Measurements from ENCODE around the gene CACNG8. TPM values are rescaled to one million over a fixed set of nuclear protein-coding genes. Genes with fewer than 3 reads are reported as not detected.

CACNG8 gene
- total RNA-seq, 3 donors from 2014 or later (not counting 1 experiment from before 2014, with no cell fraction given): 2.3 TPM; not detected in 2

- no peak overlapping the region for H3K4me3 Mint-ChIP-seq
- Histone ChIP-seq H3K36me3 (ENCODE audit: control insufficient read depth, insufficient read depth, low read length) (no peaks in the 10 kb centered on the region), H3K4me1 (ENCODE audit: control insufficient read depth, insufficient read depth, low read length) (no peaks in the 10 kb centered on the region), H3K27me3 (ENCODE audit: control insufficient read depth, insufficient read depth, low read length) (peaks cover 2% of the 10 kb centered on the region), H3K9me3 (ENCODE audit: control insufficient read depth, insufficient read depth, low read length) (no peaks in the 10 kb centered on the region), H3K4me3 (ENCODE audit: low read length) (no peak overlapping the region), H3K27ac (ENCODE audit: low read length) (no peak overlapping the region)
- no peaks in the 10 kb centered on the region for H3K36me3 Mint-ChIP-seq
- H3K27ac Mint-ChIP-seq: no peak overlapping the region
- intact Hi-C loops (cut with micrococcal nuclease): no loop called here
- H3K9me3 Mint-ChIP-seq: no peaks in the 10 kb centered on the region
- peaks cover 27 to 28% of the 10 kb centered on the region in 2 donors for H3K27me3 Mint-ChIP-seq (ENCODE audit: low read depth in 2 of 2)
- DNase-seq (no peak), ATAC-seq (no peak)
- WGBS (ENCODE audit: insufficient coverage): 84% methylated on average over 6 of the region's 6 CpGs
- TF ChIP-seq, protein P1, sequence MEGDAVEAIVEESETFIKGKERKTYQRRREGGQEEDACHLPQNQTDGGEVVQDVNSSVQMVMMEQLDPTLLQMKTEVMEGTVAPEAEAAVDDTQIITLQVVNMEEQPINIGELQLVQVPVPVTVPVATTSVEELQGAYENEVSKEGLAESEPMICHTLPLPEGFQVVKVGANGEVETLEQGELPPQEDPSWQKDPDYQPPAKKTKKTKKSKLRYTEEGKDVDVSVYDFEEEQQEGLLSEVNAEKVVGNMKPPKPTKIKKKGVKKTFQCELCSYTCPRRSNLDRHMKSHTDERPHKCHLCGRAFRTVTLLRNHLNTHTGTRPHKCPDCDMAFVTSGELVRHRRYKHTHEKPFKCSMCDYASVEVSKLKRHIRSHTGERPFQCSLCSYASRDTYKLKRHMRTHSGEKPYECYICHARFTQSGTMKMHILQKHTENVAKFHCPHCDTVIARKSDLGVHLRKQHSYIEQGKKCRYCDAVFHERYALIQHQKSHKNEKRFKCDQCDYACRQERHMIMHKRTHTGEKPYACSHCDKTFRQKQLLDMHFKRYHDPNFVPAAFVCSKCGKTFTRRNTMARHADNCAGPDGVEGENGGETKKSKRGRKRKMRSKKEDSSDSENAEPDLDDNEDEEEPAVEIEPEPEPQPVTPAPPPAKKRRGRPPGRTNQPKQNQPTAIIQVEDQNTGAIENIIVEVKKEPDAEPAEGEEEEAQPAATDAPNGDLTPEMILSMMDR (IDR thresholded peaks at IDR 0.05): no peak
- H3K4me1 Mint-ChIP-seq: peaks cover 0 to 4% of the 10 kb centered on the region in 2 donors
These were observed 6.6 kb downstream of the CACNG8 start for GRCh38 chr19:53969366-53969765.

DNA sequence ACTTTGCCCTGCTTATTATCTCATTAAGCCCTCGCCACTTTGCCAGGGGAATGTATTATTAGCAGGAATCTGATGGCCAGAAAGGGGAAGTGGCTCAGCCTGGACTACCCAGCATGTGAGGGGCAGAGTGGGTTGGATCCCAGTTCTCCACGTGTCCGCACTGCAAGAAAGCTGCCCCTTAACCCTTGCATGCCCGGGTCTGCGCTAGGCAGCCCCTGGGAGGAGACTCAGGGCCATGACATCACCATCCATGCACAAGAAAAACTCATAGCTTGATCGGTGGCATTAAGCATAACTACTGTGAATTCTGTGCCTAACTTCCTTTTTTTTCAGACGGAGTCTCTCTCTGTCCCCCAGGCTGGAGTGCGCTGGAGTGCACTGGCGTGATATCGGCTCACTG is 8.9 kb downstream of the CACNG8 start:
- Mint-ChIP-seq H3K4me3 (no peak overlapping the region), H3K9me3 (no peaks in the 10 kb centered on the region), H3K4me1 (no peaks in the 10 kb centered on the region), H3K27ac (no peak overlapping the region), H3K27me3 (ENCODE audit: low read depth in 2 of 2) (peaks cover 14 to 21% of the 10 kb centered on the region in 2 donors), H3K36me3 (no peaks in the 10 kb centered on the region)
- peaks cover 2% of the 10 kb centered on the region for H3K27me3 ChIP-seq (ENCODE audit: control insufficient read depth, insufficient read depth, low read length)
- intact Hi-C loops (cut with micrococcal nuclease): no loop called here
- no peak overlapping the region for H3K4me3 ChIP-seq (ENCODE audit: low read length)
- WGBS (ENCODE audit: insufficient coverage): 7% methylated on average over 10 of the region's 10 CpGs
- no peaks in the 10 kb centered on the region for H3K36me3 ChIP-seq (ENCODE audit: control insufficient read depth, insufficient read depth, low read length)
- DNase-seq (no peak), ATAC-seq (no peak)
- H3K4me1 ChIP-seq (ENCODE audit: control insufficient read depth, insufficient read depth, low read length): no peaks in the 10 kb centered on the region
- TF ChIP-seq, protein P1 (IDR thresholded peaks at IDR 0.05): no peak
- no peaks in the 10 kb centered on the region for H3K9me3 ChIP-seq (ENCODE audit: control insufficient read depth, insufficient read depth, low read length)
- no peak overlapping the region for H3K27ac ChIP-seq (ENCODE audit: low read length)

DNA sequence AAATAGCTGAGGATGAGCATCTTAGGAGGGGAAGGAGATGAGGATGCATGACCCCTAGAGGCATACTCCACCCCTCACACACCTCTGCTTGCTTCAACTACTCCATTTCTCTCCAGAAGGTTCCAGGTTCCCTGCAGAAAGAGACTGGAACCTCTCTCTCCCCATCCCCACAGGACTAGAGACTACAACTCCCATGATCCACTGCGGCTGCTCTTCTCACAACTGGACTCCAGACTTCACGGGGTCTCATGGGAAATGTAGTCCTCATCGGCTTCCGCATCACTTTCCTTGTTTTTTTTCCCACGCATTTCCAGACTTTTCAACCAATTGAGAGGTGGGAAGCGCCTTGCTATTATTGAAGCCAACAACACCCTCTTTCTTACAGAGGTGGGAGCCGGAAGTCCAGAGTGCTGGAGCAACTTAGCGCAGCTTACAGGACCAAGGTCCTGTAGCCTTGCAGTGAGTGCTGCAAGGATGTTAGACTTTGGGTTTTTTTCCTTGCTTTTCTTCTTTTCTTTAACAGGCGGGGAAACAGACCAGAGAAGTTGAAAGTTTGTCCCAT is 14.8 kb downstream of the CACNG8 start:
- Histone ChIP-seq H3K36me3 (ENCODE audit: control insufficient read depth, insufficient read depth, low read length) (no peaks in the 10 kb centered on the region), H3K4me3 (ENCODE audit: low read length) (peak overlapping the region; percentile 31), H3K27me3 (ENCODE audit: control insufficient read depth, insufficient read depth, low read length) (peaks cover 38% of the 10 kb centered on the region), H3K4me1 (ENCODE audit: control insufficient read depth, insufficient read depth, low read length) (peaks cover 22% of the 10 kb centered on the region), H3K27ac (ENCODE audit: low read length) (no peak overlapping the region), H3K9me3 (ENCODE audit: control insufficient read depth, insufficient read depth, low read length) (peaks cover 12% of the 10 kb centered on the region)
- WGBS (ENCODE audit: insufficient coverage): 4% methylated on average over 9 of the region's 9 CpGs
- H3K9me3 Mint-ChIP-seq: peaks cover 0 to 4% of the 10 kb centered on the region in 2 donors
- peaks cover 5 to 26% of the 10 kb centered on the region in 2 donors for H3K4me1 Mint-ChIP-seq
- peak overlapping the region; percentile 82 for H3K4me3 Mint-ChIP-seq
- no peak overlapping the region for H3K27ac Mint-ChIP-seq
- intact Hi-C loops (cut with micrococcal nuclease): no loop called here
- ATAC-seq (peak; percentile 71 to 95 (median 88)), DNase-seq (peak; percentile 51 to 84)
- TF ChIP-seq, protein P1 (IDR thresholded peaks at IDR 0.05): no peak
- peaks cover 36 to 43% of the 10 kb centered on the region in 2 donors for H3K27me3 Mint-ChIP-seq (ENCODE audit: low read depth in 2 of 2)
- peaks cover 11% of the 10 kb centered on the region for H3K36me3 Mint-ChIP-seq

Data from natural killer cell (primary cell).